Measurements from ENCODE around the gene SPRN. TPM values are rescaled to one million over a fixed set of nuclear protein-coding genes. Genes with fewer than 3 reads are reported as not detected.
A peak's percentile ranks its signal among the peaks of the same experiment; 100 is the strongest.

SPRN gene
- total and polyA plus RNA-seq, 2 donors (not counting 1 experiment from before 2014, with no cell fraction given), result not detected

GRCh38 chr10:133405844-133406527 lies 18.4 kb downstream of the SPRN start:
- intact Hi-C loops (cut with micrococcal nuclease), result loop anchor here (10.0 kb wide), 1 partner anchor 89 kb away; no protein-coding TSS in a partner anchor
- peaks cover 13 to 61% of the 10 kb centered on the region in 2 experiments for H3K36me3 ChIP-seq (replicated peaks in 1 of 2; ENCODE audit: control extremely low read depth in 1 of 2, control insufficient read depth in 1 of 2, extremely low read depth in 1 of 2, insufficient read depth in 2 of 2, low read length in 1 of 2)

More at GRCh38 chr10:133405844-133406527, 18.4 kb downstream of the SPRN start:
- DNase-seq (peak; percentile 8), ATAC-seq (ENCODE audit: low read depth) (no peak)
- Histone ChIP-seq H2AFZ (ENCODE audit: insufficient read depth, low read depth, low read length, poor library complexity, severe bottlenecking) (no peak overlapping the region), H3K79me2 (ENCODE audit: control insufficient read depth, insufficient read depth, low read length) (peaks cover 40% of the 10 kb centered on the region), H3K9me3 (ENCODE audit: control extremely low read depth in 1 of 3, control insufficient read depth in 2 of 3, insufficient read depth in 1 of 3, low read length in 2 of 3) (peaks cover 4 to 9% (median 4%) of the 10 kb centered on the region in 3 donors), H3K27ac (ENCODE audit: low read length in 2 of 2) (peak overlapping the region in 1 of 2 donors; percentile 11), H3K9ac (ENCODE audit: low read length) (no peak overlapping the region), H3K4me1 (ENCODE audit: control insufficient read depth in 2 of 2, insufficient read depth in 2 of 2, low read length in 2 of 2) (peaks cover 15 to 16% of the 10 kb centered on the region in 2 donors), H3K4me2 (replicated peaks; ENCODE audit: low read depth, low read length, poor library complexity, severe bottlenecking) (peak overlapping the region; percentile 12), H3K27me3 (replicated peaks in 1 of 4; ENCODE audit: control extremely low read depth in 1 of 4, control insufficient read depth in 3 of 4, insufficient read depth in 4 of 4, low read length in 3 of 4) (no peaks in the 10 kb centered on the region), H3K4me3 (ENCODE audit: control extremely low read depth in 1 of 5, extremely low read depth in 1 of 5, insufficient read depth in 1 of 5, low read depth in 2 of 5, low read length in 4 of 5) (no peak overlapping the region), H4K20me1 (ENCODE audit: control insufficient read depth, insufficient read depth, low read length, poor library complexity, severe bottlenecking) (peaks cover 60% of the 10 kb centered on the region)
- Mint-ChIP-seq H3K4me1 (peaks cover 55% of the 10 kb centered on the region), H3K27me3 (no peaks in the 10 kb centered on the region), H3K9me3 (ENCODE audit: insufficient read depth) (no peaks in the 10 kb centered on the region), H3K4me3 (no peak overlapping the region), H3K27ac (peak overlapping the region; percentile 56)
- 59% methylated on average over 6 of the region's 8 CpGs for WGBS (ENCODE audit: insufficient coverage)
- POLR2A ChIA-PET, result interaction anchor here (1.2 kb wide), 1 partner anchor 16 kb away, joined by 10 read pairs; no protein-coding TSS in a partner anchor
- CTCF ChIA-PET, result no interaction called here
- no peak for TF ChIP-seq CTCF (IDR thresholded peaks at IDR 0.05)
- no peak for TF ChIP-seq EZH2 (IDR thresholded peaks at IDR 0.05; ENCODE audit: borderline replicate concordance, insufficient read depth, low read depth, low read length, poor library complexity, severe bottlenecking)
